Testis (tissue), 2 donors: ENCODE results near the gene MMP28.

Source experiments
- POLR2A ChIP-seq: fragments of 450-650 bp; IDR thresholded peaks from one replicate; pipeline ENCODE4 v1.6.1; 2017; ENCODE audit warnings: antibody characterized with exemption, mild to moderate bottlenecking, moderate library complexity
- TF ChIP-seq, protein P1 (sequence below), 3 experiments: fragments of 450-650 bp in 2 of 3; fragments of 200-600 bp in 1 of 3; sonication (generic) in 1 of 3; IDR thresholded peaks; one replicate each; pipeline ENCODE4 v1.5.1; 2016 to 2019; ENCODE audit warnings: antibody characterized with exemption in 3 of 3, mild to moderate bottlenecking in 2 of 3, moderate library complexity in 1 of 3

GRCh38 chr17:35821308-35821707 is 25.9 kb upstream of the MMP28 start:
- TF ChIP-seq, protein P1, sequence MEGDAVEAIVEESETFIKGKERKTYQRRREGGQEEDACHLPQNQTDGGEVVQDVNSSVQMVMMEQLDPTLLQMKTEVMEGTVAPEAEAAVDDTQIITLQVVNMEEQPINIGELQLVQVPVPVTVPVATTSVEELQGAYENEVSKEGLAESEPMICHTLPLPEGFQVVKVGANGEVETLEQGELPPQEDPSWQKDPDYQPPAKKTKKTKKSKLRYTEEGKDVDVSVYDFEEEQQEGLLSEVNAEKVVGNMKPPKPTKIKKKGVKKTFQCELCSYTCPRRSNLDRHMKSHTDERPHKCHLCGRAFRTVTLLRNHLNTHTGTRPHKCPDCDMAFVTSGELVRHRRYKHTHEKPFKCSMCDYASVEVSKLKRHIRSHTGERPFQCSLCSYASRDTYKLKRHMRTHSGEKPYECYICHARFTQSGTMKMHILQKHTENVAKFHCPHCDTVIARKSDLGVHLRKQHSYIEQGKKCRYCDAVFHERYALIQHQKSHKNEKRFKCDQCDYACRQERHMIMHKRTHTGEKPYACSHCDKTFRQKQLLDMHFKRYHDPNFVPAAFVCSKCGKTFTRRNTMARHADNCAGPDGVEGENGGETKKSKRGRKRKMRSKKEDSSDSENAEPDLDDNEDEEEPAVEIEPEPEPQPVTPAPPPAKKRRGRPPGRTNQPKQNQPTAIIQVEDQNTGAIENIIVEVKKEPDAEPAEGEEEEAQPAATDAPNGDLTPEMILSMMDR (IDR thresholded peaks at IDR 0.05): no peak
- no peak for TF ChIP-seq POLR2A
